Neural cell (in vitro differentiated cells): ENCODE data around the gene ZNF438. TPM values are rescaled to one million over a fixed set of nuclear protein-coding genes. Genes with fewer than 3 reads are reported as not detected.

Experiments
- H2AFZ ChIP-seq: fragments of 200-600, 300-800 bp; sonication (generic), shearing (Covaris generic); 2 replicates; pipeline ENCODE4 v1.6.0; 2014; ENCODE audit warnings: low read depth, mild to moderate bottlenecking, antibody characterized with exemption, low read length, moderate library complexity
- H3F3A ChIP-seq: fragments of 200-600 bp; shearing (Covaris generic); 2 replicates; pipeline ENCODE4 v1.6.1; 2016; ENCODE audit warnings: mild to moderate bottlenecking, moderate library complexity, mixed read lengths, antibody characterized with exemption, low read length; ENCODE audit not compliant: insufficient read depth, poor library complexity, severe bottlenecking
- H3K27ac ChIP-seq: fragments of 200-600, 300-800 bp; sonication (generic), shearing (Covaris generic); 2 replicates; pipeline ENCODE4 v1.5.1; 2014; ENCODE audit warnings: mild to moderate bottlenecking, low read length, moderate library complexity
- H3K27me3 ChIP-seq: fragments of 300-800, 200-600 bp; sonication (generic), shearing (Covaris generic); 2 replicates; pipeline ENCODE4 v1.6.0; 2014; ENCODE audit warnings: mild to moderate bottlenecking, low read depth, low read length, moderate library complexity; ENCODE audit not compliant: insufficient read depth
- H3K36me3 ChIP-seq: fragments of 300-800, 200-600 bp; sonication (generic), shearing (Covaris generic); 2 replicates; pipeline ENCODE4 v1.5.1; 2014; ENCODE audit warnings: mild to moderate bottlenecking, antibody characterized with exemption, low read length, moderate library complexity; ENCODE audit not compliant: insufficient read depth
- H3K4me2 ChIP-seq: fragments of 300-800, 200-600 bp; sonication (generic), shearing (Covaris generic); 2 replicates; pipeline ENCODE4 v1.6.0; 2014; ENCODE audit warnings: mild to moderate bottlenecking, low read length
- H3K4me3 ChIP-seq: fragments of 300-800, 200-600 bp; sonication (generic), shearing (Covaris generic); 2 replicates; pipeline ENCODE4 v1.5.1; 2014; ENCODE audit warnings: mild to moderate bottlenecking, low read length, moderate library complexity
- H3K79me2 ChIP-seq: fragments of 200-600 bp; shearing (Covaris generic); replicated peaks from 2 replicates; pipeline ENCODE4 v1.6.0; 2014; ENCODE audit warnings: mild to moderate bottlenecking, low read length, moderate library complexity; ENCODE audit not compliant: insufficient read depth
- H3K9ac ChIP-seq: fragments of 300-800, 200-600 bp; sonication (generic), shearing (Covaris generic); 2 replicates; pipeline ENCODE4 v1.6.1; 2016; ENCODE audit warnings: mild to moderate bottlenecking, low read length, mixed read lengths
- H3K9me2 ChIP-seq: fragments of 200-600 bp; shearing (Covaris generic); 2 replicates; pipeline ENCODE4 v1.6.1; 2016; ENCODE audit warnings: mild to moderate bottlenecking, low read length, mixed read lengths; ENCODE audit not compliant: insufficient read depth
- H3K9me3 ChIP-seq: fragments of 200-600, 300-800 bp; sonication (generic), shearing (Covaris generic); 2 replicates; pipeline ENCODE4 v1.6.1; 2016; ENCODE audit warnings: mild to moderate bottlenecking, mixed run types, low read length, moderate library complexity, mixed read lengths
- H4K20me1 ChIP-seq: fragments of 200-600 bp; shearing (Covaris generic); 2 replicates; pipeline ENCODE4 v1.6.1; 2016; ENCODE audit warnings: mild to moderate bottlenecking, mixed run types; ENCODE audit not compliant: insufficient read depth
- CTCF ChIP-seq: fragments of 450-650 bp; IDR thresholded peaks from 2 replicates; pipeline ENCODE4 v1.5.1; 2014; ENCODE audit warnings: antibody characterized with exemption, mild to moderate bottlenecking, moderate library complexity; ENCODE audit not compliant: poor library complexity, severe bottlenecking
- EP300 ChIP-seq: fragments of 450-650 bp; conservative IDR thresholded peaks from 2 replicates; pipeline ENCODE4 v1.6.1; 2014; ENCODE audit warnings: antibody characterized with exemption, mild to moderate bottlenecking, moderate library complexity; ENCODE audit not compliant: poor library complexity, severe bottlenecking
- EZH2 ChIP-seq: fragments of 200-600, 300-800 bp; shearing (Covaris generic), sonication (generic); IDR thresholded peaks from 2 replicates; pipeline ENCODE4 v1.6.1; 2014; ENCODE audit warnings: antibody characterized with exemption, low read length, borderline replicate concordance, mild to moderate bottlenecking; ENCODE audit not compliant: insufficient read depth, poor library complexity, severe bottlenecking
- MXI1 ChIP-seq: fragments of 450-650 bp; conservative IDR thresholded peaks from 2 replicates; pipeline ENCODE4 v1.6.1; 2014; ENCODE audit warnings: antibody characterized with exemption, mild to moderate bottlenecking; ENCODE audit not compliant: poor library complexity, severe bottlenecking
- POLR2AphosphoS5 ChIP-seq: IDR thresholded peaks from 2 replicates; pipeline ENCODE4 v1.6.1; 2012
- RAD21 ChIP-seq: fragments of 450-650 bp; conservative IDR thresholded peaks from 2 replicates; pipeline ENCODE4 v1.6.1; 2014; ENCODE audit warnings: antibody characterized with exemption, mild to moderate bottlenecking, moderate library complexity
- REST ChIP-seq: IDR thresholded peaks from 2 replicates; pipeline ENCODE4 v1.6.1; 2012; ENCODE audit warnings: borderline replicate concordance
- SMC3 ChIP-seq: fragments of 450-650 bp; conservative IDR thresholded peaks from 2 replicates; pipeline ENCODE4 v1.6.1; 2014; ENCODE audit warnings: antibody characterized with exemption, mild to moderate bottlenecking, moderate library complexity; ENCODE audit not compliant: poor library complexity
- TAF1 ChIP-seq: IDR thresholded peaks from 2 replicates; pipeline ENCODE4 v1.6.1; 2012; ENCODE audit warnings: low read depth
- polyA plus RNA-seq: library from polyadenylated mRNA; depleted of rRNA; stranded (reverse); fragments of >200 nt; gene quantifications from 2 replicates; pipeline ENCODE4 v1.2.3, GENCODE V29; 2014

ZNF438 gene
- polyA plus RNA-seq, 1 donor from 2014 or later: 0.78 TPM

- Histone ChIP-seq H3K9me2 (no peaks in the 10 kb centered on the region), H4K20me1 (no peaks in the 10 kb centered on the region), H3K79me2 (no peaks in the 10 kb centered on the region), H3K9ac (no peak overlapping the region), H3K27ac (no peak overlapping the region), H3K27me3 (no peaks in the 10 kb centered on the region), H3K36me3 (no peaks in the 10 kb centered on the region), H3F3A (no peaks in the 10 kb centered on the region), H3K4me3 (no peak overlapping the region), H3K9me3 (no peaks in the 10 kb centered on the region), H3K4me2 (no peak overlapping the region), H2AFZ (no peak overlapping the region)
- TF ChIP-seq SMC3 (no peak), POLR2AphosphoS5 (no peak), EZH2 (no peak), CTCF (no peak), TAF1 (no peak), REST (no peak), EP300 (no peak), RAD21 (no peak), MXI1 (no peak)
Measured at GRCh38 chr10:30847642-30848041, 184.0 kb downstream of the ZNF438 start.

- Histone ChIP-seq H3K4me2 (no peak overlapping the region), H3K9me2 (no peaks in the 10 kb centered on the region), H3K27ac (no peak overlapping the region), H3K36me3 (no peaks in the 10 kb centered on the region), H3K9me3 (no peaks in the 10 kb centered on the region), H2AFZ (no peak overlapping the region), H4K20me1 (no peaks in the 10 kb centered on the region), H3K27me3 (no peaks in the 10 kb centered on the region), H3F3A (no peaks in the 10 kb centered on the region), H3K4me3 (no peak overlapping the region), H3K79me2 (no peaks in the 10 kb centered on the region), H3K9ac (no peak overlapping the region)
- TF ChIP-seq SMC3 (no peak), EP300 (no peak), REST (no peak), POLR2AphosphoS5 (no peak), RAD21 (no peak), MXI1 (no peak), TAF1 (no peak), EZH2 (no peak), CTCF (no peak)
Measured at GRCh38 chr10:30847199-30847598, 184.5 kb downstream of the ZNF438 start.
